Brain microvascular endothelial cell (primary cell): ENCODE results near the gene URGCP.

Experiments
- DNase-seq: peaks from one replicate; pipeline ENCODE4 v3.0.0-alpha.2; 2020
- H3K27ac ChIP-seq: fragments of 250-450 bp; sonication (Bioruptor Pico); 2 replicates; pipeline ENCODE4 v1.5.1; 2020; ENCODE audit warnings: mild to moderate bottlenecking, moderate library complexity
- H3K27me3 ChIP-seq: fragments of 250-450 bp; sonication (Bioruptor Pico); replicated peaks from 2 replicates; pipeline ENCODE4 v1.5.1; 2020; ENCODE audit warnings: mild to moderate bottlenecking
- H3K36me3 ChIP-seq: fragments of 250-450 bp; sonication (Bioruptor Pico); replicated peaks from 2 replicates; pipeline ENCODE4 v1.5.1; 2020; ENCODE audit warnings: mild to moderate bottlenecking
- H3K4me3 ChIP-seq: 2 replicates; pipeline ENCODE4 v1.5.1; 2011; ENCODE audit warnings: low read depth, mild to moderate bottlenecking, control low read depth, low read length, moderate library complexity
- in situ Hi-C: cut with HindIII; loops from 2 replicates; pipeline ENCODE4 v1.10.0; 2017; ENCODE audit warnings: low sequenced_read_pairs, low pct_ligation_motif_present
- TF ChIP-seq, protein P1 (sequence below): IDR thresholded peaks from 2 replicates; pipeline ENCODE4 v1.5.1; 2011; ENCODE audit warnings: low read depth, mild to moderate bottlenecking, moderate library complexity, low read length, control low read depth, inconsistent platforms; ENCODE audit errors: missing control alignments

Gene URGCP

DNA sequence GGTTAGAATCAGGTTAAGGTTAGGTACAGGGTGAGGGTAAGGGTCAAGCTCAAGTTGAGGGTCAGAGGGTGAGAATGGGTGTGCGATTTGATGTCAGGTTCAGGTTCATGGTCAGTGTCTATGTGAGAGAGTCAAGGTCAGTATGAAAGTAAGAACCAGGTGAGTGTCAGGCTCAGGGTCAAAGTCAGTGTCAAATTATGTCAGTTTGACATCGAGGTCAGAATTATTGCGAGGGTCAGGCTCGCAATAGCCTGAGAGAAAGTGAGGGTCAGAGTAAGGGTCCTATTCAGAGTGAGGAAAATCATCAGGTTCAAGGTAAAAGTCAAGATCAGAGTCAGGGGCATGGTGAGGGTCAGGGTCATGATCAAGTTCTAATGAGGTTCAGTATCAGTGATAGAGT, 50.1 kb downstream of the URGCP start:
- in situ Hi-C loops, result no loop called here
- no peak overlapping the region for H3K4me3 ChIP-seq
- TF ChIP-seq, protein P1, sequence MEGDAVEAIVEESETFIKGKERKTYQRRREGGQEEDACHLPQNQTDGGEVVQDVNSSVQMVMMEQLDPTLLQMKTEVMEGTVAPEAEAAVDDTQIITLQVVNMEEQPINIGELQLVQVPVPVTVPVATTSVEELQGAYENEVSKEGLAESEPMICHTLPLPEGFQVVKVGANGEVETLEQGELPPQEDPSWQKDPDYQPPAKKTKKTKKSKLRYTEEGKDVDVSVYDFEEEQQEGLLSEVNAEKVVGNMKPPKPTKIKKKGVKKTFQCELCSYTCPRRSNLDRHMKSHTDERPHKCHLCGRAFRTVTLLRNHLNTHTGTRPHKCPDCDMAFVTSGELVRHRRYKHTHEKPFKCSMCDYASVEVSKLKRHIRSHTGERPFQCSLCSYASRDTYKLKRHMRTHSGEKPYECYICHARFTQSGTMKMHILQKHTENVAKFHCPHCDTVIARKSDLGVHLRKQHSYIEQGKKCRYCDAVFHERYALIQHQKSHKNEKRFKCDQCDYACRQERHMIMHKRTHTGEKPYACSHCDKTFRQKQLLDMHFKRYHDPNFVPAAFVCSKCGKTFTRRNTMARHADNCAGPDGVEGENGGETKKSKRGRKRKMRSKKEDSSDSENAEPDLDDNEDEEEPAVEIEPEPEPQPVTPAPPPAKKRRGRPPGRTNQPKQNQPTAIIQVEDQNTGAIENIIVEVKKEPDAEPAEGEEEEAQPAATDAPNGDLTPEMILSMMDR, result no peak
- H3K27me3 ChIP-seq, result no peaks in the 10 kb centered on the region
- H3K27ac ChIP-seq, result no peak overlapping the region
- no peaks in the 10 kb centered on the region for H3K36me3 ChIP-seq
- DNase-seq, result no peak

DNA sequence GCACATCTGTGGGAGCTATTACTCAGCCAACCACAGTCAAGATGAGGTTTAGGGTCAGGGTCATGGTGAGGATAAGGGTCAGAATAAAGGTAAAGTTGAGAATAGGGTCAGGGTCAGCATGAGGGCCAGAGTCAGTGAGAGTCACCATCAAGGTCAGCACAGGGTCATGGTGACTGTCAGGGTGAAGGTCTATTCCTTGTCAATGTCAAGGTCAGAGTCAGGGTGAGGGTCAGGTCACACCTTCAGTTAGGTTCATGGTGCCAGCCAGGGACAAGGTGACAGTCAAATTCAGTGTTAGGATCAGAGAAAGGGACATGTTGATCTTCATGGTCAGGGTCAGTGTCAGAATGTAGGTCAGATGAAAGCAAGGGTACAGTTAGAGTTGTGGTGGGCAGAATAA, 51.2 kb downstream of the URGCP start:
- TF ChIP-seq, protein P1, result no peak
- H3K4me3 ChIP-seq, result no peak overlapping the region
- no peak for DNase-seq
- H3K27ac ChIP-seq, result no peak overlapping the region
- in situ Hi-C loops, result no loop called here
- no peaks in the 10 kb centered on the region for H3K27me3 ChIP-seq
- H3K36me3 ChIP-seq, result no peaks in the 10 kb centered on the region

DNA sequence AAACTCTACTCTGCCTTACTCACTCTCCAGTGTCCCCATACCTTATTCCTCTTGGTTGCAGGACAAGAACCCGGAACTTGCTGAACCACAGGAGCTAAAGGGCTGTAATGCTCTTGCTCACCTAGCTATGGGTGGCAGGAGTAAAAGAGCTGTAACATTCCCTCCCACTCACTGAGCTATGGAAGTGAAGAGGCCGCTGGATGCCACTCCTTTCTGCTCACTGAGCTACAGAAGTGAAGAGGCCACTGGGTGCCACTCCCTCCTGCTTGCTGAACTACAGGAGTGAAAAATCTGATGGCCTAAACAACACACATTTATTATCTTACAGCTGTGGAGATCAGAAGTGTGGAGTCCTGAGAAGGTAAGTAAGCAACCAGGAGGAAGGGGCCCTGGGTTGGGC, 54.6 kb downstream of the URGCP start:
- DNase-seq, result no peak
- Histone ChIP-seq H3K27ac (no peak overlapping the region), H3K4me3 (no peak overlapping the region), H3K36me3 (no peaks in the 10 kb centered on the region), H3K27me3 (no peaks in the 10 kb centered on the region)
- TF ChIP-seq, protein P1, result no peak
- in situ Hi-C loops, result no loop called here

DNA sequence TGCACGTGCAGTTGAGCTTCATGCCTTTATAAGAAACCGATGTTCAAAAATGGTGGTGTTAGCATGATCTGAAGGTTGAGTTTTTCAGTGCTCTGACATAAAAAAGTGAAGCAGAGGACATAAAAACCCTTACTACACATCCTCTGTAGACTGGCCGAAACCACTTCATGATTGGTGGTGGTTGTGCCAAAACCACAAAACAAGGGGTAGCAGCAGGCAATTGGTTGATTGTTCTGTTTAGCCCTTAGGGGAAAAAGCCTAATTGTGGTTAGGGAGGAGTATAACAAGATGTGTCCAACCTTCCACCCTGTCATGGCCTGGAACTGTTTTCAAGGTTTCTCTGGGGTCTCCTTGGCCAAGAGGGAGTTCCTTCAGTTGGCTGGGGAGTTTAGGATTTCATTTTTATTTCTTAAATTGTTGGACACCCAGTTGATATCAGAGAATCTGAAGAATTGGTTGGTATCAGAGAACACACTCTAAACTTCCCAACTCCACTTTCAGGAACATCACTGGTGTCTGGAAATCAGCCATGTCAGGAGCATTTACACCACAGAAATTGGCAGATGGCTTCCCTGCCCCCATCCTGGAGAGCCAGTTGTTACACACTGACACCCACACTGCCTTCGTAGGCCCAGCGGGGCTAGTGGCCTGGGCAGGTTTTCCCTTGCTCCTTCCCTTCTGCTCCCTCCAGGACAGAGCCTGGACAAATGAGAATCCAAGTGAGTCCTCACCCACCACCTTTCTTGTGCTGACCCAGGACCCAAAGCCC, 55.9 kb downstream of the URGCP start:
- Histone ChIP-seq H3K27me3 (no peaks in the 10 kb centered on the region), H3K27ac (no peak overlapping the region), H3K36me3 (no peaks in the 10 kb centered on the region), H3K4me3 (no peak overlapping the region)
- in situ Hi-C loops, result no loop called here
- TF ChIP-seq, protein P1, result no peak
- DNase-seq, result no peak

DNA sequence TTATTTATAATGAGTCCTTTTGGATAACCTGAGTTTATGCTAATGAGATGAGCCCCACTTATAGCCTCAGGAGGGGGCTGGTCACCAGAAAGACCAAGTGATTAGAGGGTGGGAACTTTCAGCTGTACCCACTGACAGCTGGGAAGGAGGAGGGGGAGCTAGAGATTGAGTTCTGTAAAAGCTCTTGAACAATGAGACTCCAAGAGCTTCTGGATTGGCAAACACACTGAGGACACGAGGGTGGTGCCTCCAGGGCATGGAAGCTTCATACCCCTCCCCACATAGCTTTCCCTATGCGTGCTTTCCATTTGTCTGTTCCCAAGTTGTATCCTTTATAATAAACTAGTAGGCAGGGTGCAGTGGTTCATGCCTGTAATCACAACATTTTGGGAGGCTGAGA, 57.3 kb downstream of the URGCP start:
- TF ChIP-seq, protein P1, result no peak
- Histone ChIP-seq H3K27ac (no peak overlapping the region), H3K36me3 (no peaks in the 10 kb centered on the region), H3K27me3 (no peaks in the 10 kb centered on the region), H3K4me3 (no peak overlapping the region)
- DNase-seq, result no peak
- in situ Hi-C loops, result no loop called here

DNA sequence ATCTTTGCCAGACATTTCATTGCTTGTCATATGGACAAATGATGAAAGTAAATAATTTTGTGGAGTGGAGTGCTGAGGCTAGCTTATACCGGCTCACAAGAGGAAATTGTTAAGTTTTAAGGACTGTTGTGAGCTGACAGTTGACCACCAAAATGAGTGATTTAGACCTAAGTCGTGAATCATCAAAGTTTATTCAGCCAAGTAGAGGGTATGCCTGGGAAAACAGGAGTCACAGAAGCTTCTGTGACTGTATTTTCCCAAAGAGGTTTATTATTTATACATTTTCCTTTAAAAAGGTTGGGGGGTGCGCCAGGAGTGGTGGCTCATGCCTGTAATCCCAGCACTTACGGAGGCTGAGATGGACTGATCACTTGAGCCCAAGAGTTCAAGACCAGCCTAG, 58.9 kb downstream of the URGCP start:
- in situ Hi-C loops, result no loop called here
- TF ChIP-seq, protein P1, result no peak
- DNase-seq, result no peak
- H3K36me3 ChIP-seq, result no peaks in the 10 kb centered on the region
- no peak overlapping the region for H3K4me3 ChIP-seq
- H3K27ac ChIP-seq, result no peak overlapping the region
- no peaks in the 10 kb centered on the region for H3K27me3 ChIP-seq
